Fibroblast of pulmonary artery (primary cell): ENCODE results near the gene TENM4.

ENCODE experiments used
- DNase-seq: peaks from one replicate; pipeline ENCODE4 v3.0.0-alpha.2; 2010; ENCODE audit warnings: low read depth
- H3K4me3 ChIP-seq: replicated peaks from 2 replicates; pipeline ENCODE4 v1.5.1; 2011; ENCODE audit warnings: low read depth, mild to moderate bottlenecking, control low read depth, low read length, moderate library complexity
- TF ChIP-seq, protein P1 (sequence below): IDR thresholded peaks from 2 replicates; pipeline ENCODE4 v1.5.1; 2011; ENCODE audit warnings: mild to moderate bottlenecking, control low read depth, low read length, inconsistent platforms; ENCODE audit errors: missing control alignments

Gene TENM4

DNA sequence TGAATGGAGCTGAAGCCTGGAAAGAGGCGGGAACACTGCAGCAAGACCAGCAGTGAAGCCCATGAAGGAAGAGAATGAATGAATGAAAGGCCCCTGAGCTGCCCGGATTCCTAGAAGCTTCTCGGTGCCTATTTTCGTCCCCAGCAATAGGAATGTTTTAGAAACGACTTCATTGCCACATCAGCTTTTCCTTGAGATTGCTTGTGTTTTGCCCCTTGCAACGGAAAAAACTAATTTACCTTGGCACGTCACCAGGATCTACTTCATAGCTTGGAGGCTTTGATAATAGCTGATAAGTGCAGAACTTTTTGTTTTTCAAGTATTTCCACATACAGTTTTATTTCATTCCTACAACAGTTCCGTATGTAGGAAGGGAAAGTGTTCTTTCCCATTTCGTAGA lies 617.2 kb downstream of the TENM4 start:
- H3K4me3 ChIP-seq = no peak overlapping the region
- TF ChIP-seq, protein P1, sequence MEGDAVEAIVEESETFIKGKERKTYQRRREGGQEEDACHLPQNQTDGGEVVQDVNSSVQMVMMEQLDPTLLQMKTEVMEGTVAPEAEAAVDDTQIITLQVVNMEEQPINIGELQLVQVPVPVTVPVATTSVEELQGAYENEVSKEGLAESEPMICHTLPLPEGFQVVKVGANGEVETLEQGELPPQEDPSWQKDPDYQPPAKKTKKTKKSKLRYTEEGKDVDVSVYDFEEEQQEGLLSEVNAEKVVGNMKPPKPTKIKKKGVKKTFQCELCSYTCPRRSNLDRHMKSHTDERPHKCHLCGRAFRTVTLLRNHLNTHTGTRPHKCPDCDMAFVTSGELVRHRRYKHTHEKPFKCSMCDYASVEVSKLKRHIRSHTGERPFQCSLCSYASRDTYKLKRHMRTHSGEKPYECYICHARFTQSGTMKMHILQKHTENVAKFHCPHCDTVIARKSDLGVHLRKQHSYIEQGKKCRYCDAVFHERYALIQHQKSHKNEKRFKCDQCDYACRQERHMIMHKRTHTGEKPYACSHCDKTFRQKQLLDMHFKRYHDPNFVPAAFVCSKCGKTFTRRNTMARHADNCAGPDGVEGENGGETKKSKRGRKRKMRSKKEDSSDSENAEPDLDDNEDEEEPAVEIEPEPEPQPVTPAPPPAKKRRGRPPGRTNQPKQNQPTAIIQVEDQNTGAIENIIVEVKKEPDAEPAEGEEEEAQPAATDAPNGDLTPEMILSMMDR = no peak
- DNase-seq = peak; percentile 49

DNA sequence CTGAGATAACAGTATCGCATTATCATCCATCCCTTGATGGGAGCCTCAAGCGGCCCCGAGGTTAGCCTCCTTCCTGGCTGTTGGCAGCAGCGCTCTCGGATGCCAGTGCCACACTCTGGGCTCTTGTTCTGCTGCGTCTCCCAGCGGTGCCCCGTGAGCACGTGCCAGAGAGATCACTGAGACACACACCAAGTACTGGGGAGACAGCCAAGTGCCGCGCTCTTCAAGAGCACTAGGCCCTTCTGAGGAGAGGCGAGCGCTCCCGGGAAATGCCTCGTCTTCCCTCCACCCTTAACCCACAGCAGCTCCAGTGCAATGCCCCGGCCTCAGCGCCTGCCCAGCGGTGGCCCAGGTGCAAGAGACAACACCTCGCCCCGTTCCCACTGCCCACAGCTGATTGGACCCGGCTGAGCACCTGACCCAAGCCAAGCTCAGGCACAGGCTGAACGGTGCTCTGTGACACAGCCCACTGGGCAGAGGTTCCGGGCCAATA lies 617.9 kb downstream of the TENM4 start:
- no peak for DNase-seq
- no peak overlapping the region for H3K4me3 ChIP-seq
- TF ChIP-seq, protein P1 = no peak

DNA sequence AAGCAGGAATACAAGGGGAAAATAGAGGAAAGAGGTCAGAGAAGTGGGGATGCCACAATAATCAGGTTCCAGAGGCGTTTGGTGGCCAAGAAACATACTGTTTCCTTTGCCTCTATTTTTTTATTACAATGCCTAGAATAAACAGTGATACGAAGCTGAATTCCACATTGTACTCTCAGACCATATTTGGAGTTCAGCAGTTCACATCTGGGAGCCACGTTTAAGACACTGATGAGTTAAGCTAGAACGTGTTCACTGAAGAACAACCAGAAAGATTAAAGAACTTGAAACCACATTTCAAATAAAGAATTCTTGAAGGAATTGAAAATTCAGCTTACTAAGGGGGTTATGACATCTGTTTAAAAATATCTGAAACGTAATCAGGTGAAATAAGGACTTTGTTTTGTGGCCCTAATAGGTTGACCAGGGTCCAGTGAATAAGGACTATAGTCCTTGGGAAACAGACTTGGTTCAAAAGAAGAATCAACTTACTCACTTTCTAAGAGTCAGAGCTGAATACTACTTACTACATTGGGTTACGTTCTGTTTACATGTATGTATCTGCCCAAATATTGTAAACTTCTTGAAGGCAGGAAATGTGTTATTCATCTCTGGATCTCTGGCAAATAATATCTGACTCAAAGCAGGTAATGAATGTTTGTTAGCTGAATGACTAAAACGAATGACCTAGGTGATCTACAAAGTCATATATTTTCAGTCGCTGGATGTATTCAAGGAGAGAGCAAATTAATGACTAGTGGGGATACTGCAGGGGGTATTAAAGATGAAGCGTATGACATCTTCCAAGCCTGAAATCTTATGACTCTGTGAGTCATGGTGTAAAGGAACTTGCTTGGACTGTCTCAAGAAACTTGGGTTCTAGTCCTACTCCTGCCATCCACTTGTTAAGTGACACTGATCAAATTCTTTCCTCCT lies 619.2 kb downstream of the TENM4 start:
- no peak overlapping the region for H3K4me3 ChIP-seq
- TF ChIP-seq, protein P1 = no peak
- no peak for DNase-seq

DNA sequence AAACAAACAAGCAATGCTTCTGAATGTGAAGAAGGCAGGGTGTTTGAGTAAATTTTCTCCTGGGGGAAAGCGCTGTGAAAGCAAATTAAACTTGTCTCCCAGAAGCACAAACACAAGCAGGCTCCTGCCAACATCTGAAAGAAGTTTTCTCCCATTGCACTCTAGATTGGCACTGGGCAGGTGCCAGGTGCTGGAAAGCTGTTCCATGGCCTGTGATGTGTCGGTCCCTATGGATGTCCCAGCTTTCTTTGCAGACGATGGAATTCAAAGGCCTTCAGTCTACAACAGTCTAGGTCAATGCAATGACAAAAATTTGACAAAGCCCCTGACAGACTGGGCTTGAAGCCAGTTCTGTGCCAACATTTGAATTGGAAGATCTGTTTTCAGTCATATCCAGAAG lies 620.1 kb downstream of the TENM4 start:
- no peak overlapping the region for H3K4me3 ChIP-seq
- no peak for DNase-seq
- TF ChIP-seq, protein P1 = no peak

DNA sequence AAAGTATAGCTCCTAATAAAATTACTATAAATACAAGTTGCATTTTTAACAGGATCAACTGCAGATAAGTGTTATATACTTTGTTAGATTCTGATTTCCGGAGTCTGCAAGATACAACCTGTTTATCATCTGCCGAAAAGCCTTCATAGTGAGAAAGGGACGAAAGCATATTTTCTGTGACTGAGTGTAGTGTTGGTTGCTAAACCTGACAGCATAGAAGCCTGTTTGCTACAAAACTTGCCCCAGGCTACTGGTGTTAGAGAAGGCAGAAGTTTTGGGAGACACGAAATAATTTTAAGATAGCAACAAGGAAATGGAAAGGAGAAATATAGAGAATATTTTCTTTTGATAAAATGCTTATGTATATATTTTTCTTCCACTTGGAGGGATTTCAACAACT lies 622.6 kb downstream of the TENM4 start:
- TF ChIP-seq, protein P1 = no peak
- DNase-seq = no peak
- H3K4me3 ChIP-seq = no peak overlapping the region

DNA sequence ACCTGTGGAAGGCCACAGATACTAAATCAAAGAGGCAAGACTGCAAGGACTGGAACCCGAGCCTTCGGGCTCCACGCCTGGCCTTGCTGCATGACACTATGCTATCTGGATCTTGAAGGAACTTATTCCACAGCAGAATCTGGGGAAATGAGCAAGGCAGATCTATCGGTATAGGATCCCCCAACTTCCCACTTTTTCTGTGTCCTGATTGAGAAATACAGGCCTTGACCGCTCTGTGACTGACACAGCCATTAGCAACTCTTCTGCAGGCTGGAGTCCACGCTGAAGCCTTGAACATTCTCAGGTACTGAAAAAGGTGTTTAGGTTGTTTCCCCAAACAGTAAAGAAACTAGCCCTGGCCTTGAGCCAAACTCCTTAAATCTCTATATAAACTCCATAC lies 625.0 kb downstream of the TENM4 start:
- TF ChIP-seq, protein P1 = no peak
- no peak overlapping the region for H3K4me3 ChIP-seq
- no peak for DNase-seq
